Measurements from ENCODE around the gene ABCC11. TPM values are rescaled to one million over a fixed set of nuclear protein-coding genes. Genes with fewer than 3 reads are reported as not detected.

Gene ABCC11
- total RNA-seq, result not detected
- long read RNA-seq, result 0 reads

GRCh38 chr16:48247311-48247710 lies at the start of gene ABCC11:
ABCC11 (minus strand) TSS chr16:48247539; CDS start chr16:48231921, 15,618 bp downstream.
- no peak for DNase-seq
- no peak for ATAC-seq
- intact Hi-C loops (cut with micrococcal nuclease), result no loop called here

- no peak for DNase-seq
- intact Hi-C loops (cut with micrococcal nuclease), result no loop called here
- no peak for ATAC-seq
These were observed 48.3 kb upstream of the ABCC11 start for GRCh38 chr16:48295488-48296281.

- ATAC-seq (no peak), DNase-seq (no peak)
- intact Hi-C loops (cut with micrococcal nuclease), result no loop called here
These were observed 47.4 kb upstream of the ABCC11 start for GRCh38 chr16:48294724-48295123.

GRCh38 chr16:48292452-48292851 lies 45.1 kb upstream of the ABCC11 start:
- no peak for ATAC-seq
- intact Hi-C loops (cut with micrococcal nuclease), result no loop called here
- no peak for DNase-seq

DNA sequence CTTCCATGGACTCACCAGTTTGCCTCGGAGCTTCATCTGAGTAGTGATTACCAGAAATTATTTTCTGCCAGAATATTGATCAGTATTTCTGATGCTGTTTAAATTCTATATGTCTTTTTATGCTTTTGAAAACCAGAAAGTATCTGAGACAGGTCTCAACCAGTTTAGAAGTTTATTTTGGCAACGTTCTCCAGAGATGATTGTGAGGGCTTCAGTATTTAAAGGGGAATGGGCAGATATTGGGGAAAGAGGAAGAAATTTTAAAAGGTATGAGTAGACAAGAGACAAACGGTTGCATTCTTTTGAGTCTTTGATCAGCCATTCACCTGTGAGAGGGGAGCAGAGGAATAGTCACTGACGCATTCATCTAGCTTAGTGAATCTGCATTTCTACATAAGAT lies 44.4 kb upstream of the ABCC11 start:
- ATAC-seq, result no peak
- no peak for DNase-seq
- intact Hi-C loops (cut with micrococcal nuclease), result no loop called here

DNA sequence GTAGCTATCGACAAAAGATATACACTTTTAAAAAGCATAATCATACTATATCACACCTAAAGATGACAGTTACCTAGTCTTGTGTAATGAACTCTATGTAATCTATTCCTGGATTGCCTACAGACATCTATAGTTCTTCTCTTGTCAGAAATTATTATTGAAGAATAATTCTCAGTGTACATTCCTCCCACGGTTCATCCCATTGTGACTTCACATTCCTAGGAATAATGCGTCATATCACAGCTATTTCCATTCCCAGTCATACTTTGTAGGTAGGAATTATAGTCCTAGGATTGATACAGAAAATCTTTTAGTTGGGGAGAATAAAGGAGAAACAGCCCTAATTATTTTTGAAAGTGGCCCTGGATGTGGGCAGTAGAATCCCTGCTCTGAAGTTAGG lies 44.0 kb upstream of the ABCC11 start:
- intact Hi-C loops (cut with micrococcal nuclease), result no loop called here
- ATAC-seq, result no peak
- DNase-seq, result no peak

DNA sequence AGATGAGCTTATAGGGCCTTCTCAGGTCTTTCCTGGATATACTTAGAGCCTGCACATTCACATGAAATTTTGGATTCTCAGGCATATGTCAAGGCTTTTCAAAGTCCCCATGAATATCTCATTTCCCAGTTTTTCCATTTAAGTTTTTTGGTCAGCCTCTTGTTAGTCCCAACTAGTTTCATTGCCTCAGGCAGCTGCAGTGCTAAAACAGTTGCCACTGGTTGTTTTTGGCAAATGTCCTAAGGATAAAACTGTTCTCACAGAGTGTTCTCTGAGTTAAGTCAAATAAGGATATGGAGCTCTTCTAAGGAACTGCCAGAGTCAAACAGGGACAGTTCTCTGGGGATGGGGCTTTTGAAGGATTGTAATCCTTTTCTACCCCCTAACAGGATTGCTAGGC lies 39.9 kb upstream of the ABCC11 start:
- no peak for ATAC-seq
- intact Hi-C loops (cut with micrococcal nuclease), result no loop called here
- DNase-seq, result no peak

- intact Hi-C loops (cut with micrococcal nuclease), result no loop called here
- DNase-seq, result no peak
- no peak for ATAC-seq
These were observed 37.6 kb upstream of the ABCC11 start for GRCh38 chr16:48284772-48285409.

DNA sequence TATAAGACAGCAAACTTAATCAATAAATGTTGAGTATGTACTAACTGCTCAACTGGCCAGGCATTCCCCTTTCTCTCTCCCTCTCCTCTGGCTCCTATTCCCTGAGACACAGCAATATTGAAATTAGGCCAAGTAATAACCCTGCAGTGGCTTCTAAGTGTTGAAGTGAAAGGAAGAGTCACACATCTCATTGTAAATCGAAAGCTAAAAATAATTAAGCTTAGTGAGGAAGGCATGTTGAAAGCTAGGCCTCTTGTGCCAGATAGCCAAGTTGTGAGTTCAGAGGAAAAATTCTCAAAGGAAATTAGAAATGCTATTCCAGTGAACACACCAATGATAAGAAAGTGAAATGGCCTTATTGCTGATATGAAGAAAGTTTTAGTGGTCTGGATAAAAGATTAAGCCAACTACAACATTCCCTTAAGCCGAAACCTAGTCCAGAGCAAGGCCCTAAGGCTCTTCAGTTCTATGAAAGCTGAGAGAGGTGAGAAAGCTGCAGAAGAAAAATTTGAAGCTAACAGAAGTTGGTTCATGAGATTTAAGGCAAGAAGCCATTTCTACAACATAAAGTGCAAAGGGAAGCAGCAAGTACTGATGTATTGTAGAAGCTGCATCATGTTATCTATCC lies 35.4 kb upstream of the ABCC11 start:
- intact Hi-C loops (cut with micrococcal nuclease), result no loop called here
- ATAC-seq (peak; percentile 92), DNase-seq (no peak)

DNA sequence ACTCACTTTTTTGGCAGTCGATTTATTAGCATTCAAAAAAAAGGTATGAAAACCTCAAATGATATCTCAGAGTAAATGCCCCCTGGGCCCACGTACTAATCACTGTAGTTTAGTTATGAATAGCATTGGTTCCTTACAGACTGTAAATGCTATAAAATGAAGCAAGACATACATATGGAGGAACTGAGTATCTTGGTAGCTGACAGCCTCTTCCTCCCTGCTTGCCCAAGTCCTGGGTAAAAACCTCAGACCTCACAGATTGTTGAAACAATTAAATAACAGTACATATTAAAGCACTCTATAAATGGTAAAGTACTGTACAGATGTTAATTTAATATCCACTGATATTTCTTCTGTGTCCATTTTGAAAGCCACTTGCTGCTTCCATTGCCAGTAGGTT lies 33.2 kb upstream of the ABCC11 start:
- ATAC-seq (no peak), DNase-seq (no peak)
- intact Hi-C loops (cut with micrococcal nuclease), result no loop called here

DNA sequence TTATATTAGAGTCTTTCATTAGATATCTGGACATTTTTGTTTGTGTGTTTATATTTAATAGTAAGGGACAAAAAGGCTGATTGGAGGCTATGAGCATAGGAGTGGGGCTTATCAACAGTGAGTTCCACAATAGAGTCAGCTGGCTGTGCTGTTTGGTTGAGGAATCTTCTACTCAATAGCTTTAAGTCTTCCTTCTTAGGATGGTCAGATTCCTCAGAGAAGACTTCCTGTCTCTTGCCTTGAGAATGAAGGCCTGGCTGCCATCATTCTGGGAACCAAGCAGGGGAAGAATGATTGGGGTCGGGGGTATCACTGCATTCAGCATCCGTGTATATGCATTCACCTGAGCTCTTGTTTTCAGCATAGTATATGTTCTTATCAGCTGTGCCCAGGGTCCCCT lies 31.9 kb upstream of the ABCC11 start:
- intact Hi-C loops (cut with micrococcal nuclease), result no loop called here
- DNase-seq (no peak), ATAC-seq (no peak)

- DNase-seq (no peak), ATAC-seq (no peak)
- intact Hi-C loops (cut with micrococcal nuclease), result no loop called here
These were observed 29.8 kb upstream of the ABCC11 start for GRCh38 chr16:48277158-48277557.

DNA sequence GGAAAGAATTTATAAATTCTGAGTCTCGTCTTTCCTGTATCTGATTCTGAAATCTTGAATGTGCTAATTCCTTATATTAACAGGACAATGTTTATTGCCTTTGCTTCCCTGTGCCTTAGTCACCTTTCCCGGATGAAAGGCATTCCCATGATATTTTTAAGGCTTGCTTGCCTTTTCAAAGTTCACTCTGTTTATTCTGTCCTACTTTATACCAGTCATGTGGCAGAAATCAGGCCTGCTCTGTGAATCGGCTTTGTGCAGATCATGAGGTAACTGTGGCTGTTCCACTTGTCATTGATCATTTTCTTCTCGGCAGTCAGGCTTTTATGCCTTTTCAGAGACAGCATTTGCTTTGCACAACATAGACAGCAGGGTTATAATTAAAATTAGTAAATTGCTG lies 28.8 kb upstream of the ABCC11 start:
- intact Hi-C loops (cut with micrococcal nuclease), result no loop called here
- DNase-seq (no peak), ATAC-seq (peak; percentile 51)

DNA sequence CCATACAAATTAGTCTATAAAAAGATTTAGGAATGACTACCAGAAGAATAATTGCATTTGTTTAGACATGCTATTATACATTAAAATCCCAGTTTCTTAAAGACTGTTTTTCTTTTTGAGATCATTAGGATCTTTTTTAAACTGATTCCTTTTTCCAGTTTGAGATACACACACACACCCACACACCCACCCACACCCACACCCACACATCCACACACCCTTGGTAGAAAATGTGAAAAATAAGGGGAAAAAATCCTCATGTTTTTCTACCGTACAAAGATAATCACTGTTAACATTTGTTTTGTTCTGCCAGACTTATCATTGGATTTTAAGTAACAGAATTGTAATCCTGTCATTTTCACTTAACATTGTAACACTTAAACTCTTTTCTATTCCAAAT lies 27.1 kb upstream of the ABCC11 start:
- intact Hi-C loops (cut with micrococcal nuclease), result no loop called here

GRCh38 chr16:48272837-48273421 lies 25.6 kb upstream of the ABCC11 start:
- DNase-seq (no peak), ATAC-seq (peak; percentile 78)
- intact Hi-C loops (cut with micrococcal nuclease), result no loop called here

More for the DNA sequence above, 27.1 kb upstream of the ABCC11 start:
- no peak for ATAC-seq
- no peak for DNase-seq

GRCh38 chr16:48271728-48272127 lies 24.4 kb upstream of the ABCC11 start:
- ATAC-seq, result peak; percentile 33
- intact Hi-C loops (cut with micrococcal nuclease), result no loop called here
- DNase-seq, result no peak

GRCh38 chr16:48269011-48269410 lies 21.7 kb upstream of the ABCC11 start:
- DNase-seq, result no peak
- no peak for ATAC-seq
- intact Hi-C loops (cut with micrococcal nuclease), result no loop called here

GRCh38 chr16:48262631-48263030 lies 15.3 kb upstream of the ABCC11 start:
- intact Hi-C loops (cut with micrococcal nuclease), result no loop called here
- DNase-seq (no peak), ATAC-seq (no peak)

DNA sequence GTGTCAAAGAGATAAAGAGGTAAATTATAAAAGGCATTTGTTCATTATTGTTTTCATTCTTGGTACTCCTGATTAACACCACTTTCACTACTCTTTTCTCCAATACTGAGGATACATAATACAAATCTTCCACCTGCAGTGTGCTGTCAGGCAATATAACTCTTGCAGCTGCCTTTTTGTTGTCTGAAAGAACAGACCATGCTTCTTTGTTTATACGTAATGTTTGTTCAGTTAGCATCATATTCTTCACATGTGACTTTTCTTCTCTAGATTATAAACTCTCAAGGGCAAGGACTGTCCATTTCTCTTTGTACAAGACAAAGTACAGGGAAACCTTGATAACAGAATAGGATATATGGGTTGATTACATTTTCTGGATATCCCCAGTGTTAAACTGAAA lies 14.2 kb upstream of the ABCC11 start:
- no peak for DNase-seq
- ATAC-seq, result no peak
- intact Hi-C loops (cut with micrococcal nuclease), result no loop called here

DNA sequence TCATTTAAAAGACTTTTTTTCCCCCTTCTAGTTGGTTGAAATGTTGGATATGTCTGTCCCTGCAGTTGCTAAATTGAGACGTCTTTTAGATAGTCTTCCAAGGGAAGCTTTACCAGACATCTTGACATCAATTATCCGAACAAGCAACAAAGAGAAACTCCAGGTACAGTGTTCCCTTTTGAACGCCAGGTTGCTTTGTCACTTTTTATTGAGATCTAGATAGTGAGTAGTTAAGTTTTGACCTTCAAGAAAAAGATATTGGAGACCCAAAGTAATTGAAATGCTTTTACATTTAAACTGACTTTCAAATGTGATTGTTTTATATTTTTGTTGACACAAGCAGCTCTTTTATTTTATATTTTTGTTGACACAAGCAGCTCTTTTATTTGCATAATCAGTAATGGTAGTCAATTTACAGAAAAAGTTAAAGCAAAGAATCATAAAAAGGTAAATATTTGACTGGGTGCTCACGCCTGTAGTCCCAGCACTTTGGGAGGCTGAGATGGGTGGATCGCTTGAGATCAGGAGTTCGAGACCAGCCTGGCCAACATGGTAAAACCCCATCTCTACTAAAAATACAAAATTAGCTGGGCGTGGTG lies 9.3 kb upstream of the ABCC11 start:
- intact Hi-C loops (cut with micrococcal nuclease), result no loop called here
- ATAC-seq (no peak), DNase-seq (no peak)
